Endothelial cell of umbilical vein (primary cell): ENCODE measurements around the gene SFXN3. TPM values are rescaled to one million over a fixed set of nuclear protein-coding genes. Genes with fewer than 3 reads are reported as not detected.

Source experiments
- BruUV-seq: library from RNA; stranded (reverse); fragments of 400-500 nt; replicated peaks from 2 replicates; lab custom pipeline; 2021; lab: Mats Ljungman, UMichigan
- CTCF ChIA-PET: fragments of 300-600, 350-600 bp; sonication (Branson Sonifier 250); formaldehyde crosslinking; loops from one replicate; lab custom pipeline; 2021; ENCODE audit warnings: antibody characterized with exemption, inconsistent platforms; lab: Charles Lee
- POLR2A ChIA-PET: fragments of 300-600, 350-600 bp; sonication (Branson Sonifier 250); formaldehyde crosslinking; loops from one replicate; lab custom pipeline; 2021; ENCODE audit warnings: antibody characterized with exemption, inconsistent platforms; lab: Charles Lee
- DNase-seq: peaks from one replicate; pipeline ENCODE4 v3.0.0-alpha.2; 2011; ENCODE audit warnings: low read depth, low spot score
- FAIRE-seq: peaks from 2 replicates; lab custom pipeline; 2011; peaks lifted over from hg19 to GRCh38; lab: Jason Lieb, UNC
- H2AFZ ChIP-seq: 2 replicates; pipeline ENCODE4 v1.6.0; 2012; ENCODE audit warnings: low read depth, low read length, control low read depth, inconsistent platforms
- H3K27ac ChIP-seq: 2 replicates; pipeline ENCODE4 v1.5.1; 2011; ENCODE audit warnings: low read depth, mild to moderate bottlenecking, control low read depth, low read length, moderate library complexity; ENCODE audit not compliant: insufficient read depth
- H3K27me3 ChIP-seq, 2 experiments: 2 replicates each; pipeline versions ENCODE4 v1.6.0 to v1.6.1; 2011; ENCODE audit warnings: low read length in 2 of 2, mixed read lengths in 1 of 2; ENCODE audit not compliant: control insufficient read depth in 2 of 2, insufficient read depth in 2 of 2
- H3K36me3 ChIP-seq, 2 experiments: 2 replicates in 1 of 2; 3 replicates in 1 of 2; pipeline ENCODE4 v1.5.1; 2011; ENCODE audit warnings: low read length in 2 of 2, mild to moderate bottlenecking in 1 of 2, moderate library complexity in 1 of 2; ENCODE audit not compliant: control insufficient read depth in 2 of 2, insufficient read depth in 2 of 2; ENCODE audit errors: extremely low read depth in 1 of 2
- H3K4me1 ChIP-seq: 3 replicates; pipeline ENCODE4 v1.5.1; 2011; ENCODE audit warnings: mild to moderate bottlenecking, low read length; ENCODE audit not compliant: control insufficient read depth, insufficient read depth; ENCODE audit errors: extremely low read depth
- H3K4me2 ChIP-seq: 2 replicates; pipeline ENCODE4 v1.6.1; 2011; ENCODE audit warnings: low read length, control low read depth, mixed read lengths; ENCODE audit not compliant: insufficient read depth
- H3K4me3 ChIP-seq, 3 experiments: fragments of 200-600 bp in 1 of 3; sonication (generic), shearing (Covaris generic) in 1 of 3; replicated peaks in 1 of 3; 2 replicates each; pipeline ENCODE4 v1.5.1; 2011 to 2016; ENCODE audit warnings: control low read depth in 3 of 3, low read length in 3 of 3, mild to moderate bottlenecking in 2 of 3, inconsistent platforms in 1 of 3, low read depth in 1 of 3, moderate library complexity in 1 of 3; ENCODE audit not compliant: insufficient read depth in 1 of 3
- H3K79me2 ChIP-seq: 2 replicates; pipeline ENCODE4 v1.6.0; 2012; ENCODE audit warnings: low read length, inconsistent platforms; ENCODE audit not compliant: control insufficient read depth, insufficient read depth
- H3K9ac ChIP-seq: replicated peaks from 2 replicates; pipeline ENCODE3; 2011; ENCODE audit warnings: low read length, control low read depth; ENCODE audit not compliant: insufficient read depth; ENCODE audit errors: extremely low read depth
- H3K9me1 ChIP-seq: replicated peaks from 3 replicates; pipeline ENCODE4 v1.6.0; 2011; ENCODE audit warnings: mild to moderate bottlenecking, low read length; ENCODE audit not compliant: control insufficient read depth, insufficient read depth; ENCODE audit errors: extremely low read depth
- H3K9me3 ChIP-seq: replicated peaks from 2 replicates; pipeline ENCODE4 v1.5.1; 2012; ENCODE audit warnings: low read length, inconsistent platforms; ENCODE audit not compliant: control insufficient read depth, insufficient read depth
- H4K20me1 ChIP-seq: replicated peaks from 2 replicates; pipeline ENCODE3; 2011; ENCODE audit warnings: mild to moderate bottlenecking, low read length; ENCODE audit not compliant: control insufficient read depth, insufficient read depth; ENCODE audit errors: extremely low read depth
- CTCF ChIP-seq, 2 donors: IDR thresholded peaks; 1 replicate in 1 of 2; 2 replicates in 1 of 2; pipeline ENCODE4 v1.5.1; 2011; ENCODE audit warnings: low read length in 2 of 2, mild to moderate bottlenecking in 2 of 2, moderate library complexity in 2 of 2, control low read depth in 1 of 2, inconsistent platforms in 1 of 2, low read depth in 1 of 2; ENCODE audit not compliant: insufficient read depth in 1 of 2; ENCODE audit errors: extremely low read depth in 1 of 2
- EZH2 ChIP-seq: IDR thresholded peaks from 2 replicates; pipeline ENCODE4 v1.6.1; 2012; ENCODE audit warnings: borderline replicate concordance, low read depth, mild to moderate bottlenecking, moderate library complexity, low read length, inconsistent platforms; ENCODE audit not compliant: severe bottlenecking
- FOS ChIP-seq: IDR thresholded peaks from 2 replicates; pipeline ENCODE4 v1.6.1; 2011; ENCODE audit warnings: mild to moderate bottlenecking, low read length, moderate library complexity, borderline replicate concordance; ENCODE audit not compliant: insufficient read depth
- GATA2 ChIP-seq: IDR thresholded peaks from 2 replicates; pipeline ENCODE4 v1.7.0; 2011; ENCODE audit warnings: low read depth, mild to moderate bottlenecking, moderate library complexity, mixed read lengths, low read length; ENCODE audit not compliant: insufficient read length, insufficient read depth
- JUN ChIP-seq: IDR thresholded peaks from 2 replicates; pipeline ENCODE4 v1.6.1; 2011; ENCODE audit warnings: borderline replicate concordance, low read depth; ENCODE audit not compliant: insufficient read length, insufficient read depth
- MAX ChIP-seq: IDR thresholded peaks from 2 replicates; pipeline ENCODE4 v1.6.1; 2011; ENCODE audit not compliant: insufficient read depth, insufficient read length
- MYC ChIP-seq: IDR thresholded peaks from one replicate; pipeline ENCODE4 v1.6.1; 2011; ENCODE audit warnings: mild to moderate bottlenecking, low read depth, low read length
- POLR2A ChIP-seq: IDR thresholded peaks from 2 replicates; pipeline ENCODE4 v1.6.1; 2012; ENCODE audit warnings: low read depth, mild to moderate bottlenecking, control low read depth, low read length
- POLR2AphosphoS5 ChIP-seq: IDR thresholded peaks from 2 replicates; pipeline ENCODE4 v1.6.1; 2012; ENCODE audit warnings: low read depth, mild to moderate bottlenecking, control low read depth, low read length, moderate library complexity; ENCODE audit not compliant: insufficient read depth
- dilution Hi-C: fragments of 300-500 bp; cut with MboI; formaldehyde crosslinking; loops from one replicate; pipeline ENCODE4 v1.15.0; 2019; ENCODE audit warnings: low sequenced_read_pairs; ENCODE audit not compliant: extremely low pct_ligation_motif_present
- intact Hi-C: fragments of 100-400 bp; cut with micrococcal nuclease; formaldehyde crosslinking; loops from one replicate; pipeline ENCODE4 v1.10.0; 2022
- polyA plus RNA-seq, 4 experiments: library from polyadenylated mRNA; depleted of rRNA in 3 of 4; stranded (reverse) in 3 of 4; unstranded in 1 of 4; fragments of >200 nt; gene quantifications; 2 replicates each; pipeline versions ENCODE4 v1.2.1 to v1.2.3, GENCODE V29; 2011 to 2012; ENCODE audit warnings: missing spikeins in 1 of 4
- total RNA-seq: library from RNA; stranded (reverse); gene quantifications from 2 replicates; pipeline ENCODE4 v1.2.3, GENCODE V29; 2021

The SFXN3 gene
- total and polyA plus RNA-seq, 2 donors (not counting 3 experiments of a cell fraction or from before 2014, with no cell fraction given), result 83.1 to 117 TPM

- no peaks in the 10 kb centered on the region for H3K36me3 ChIP-seq
- ChIA-PET CTCF (interaction anchor here (4.4 to 9.9 kb wide), 3 partner anchors 10 to 88 kb away, joined by 104 to 290 read pairs (median 134); partner anchors contain the start of gene KAZALD1), POLR2A (no interaction called here)
- H3K4me3 ChIP-seq, result no peak overlapping the region
- H4K20me1 ChIP-seq, result no peaks in the 10 kb centered on the region
- no peaks in the 10 kb centered on the region for H3K9me3 ChIP-seq
- intact Hi-C loops, result no loop called here
- H3K9me1 ChIP-seq, result no peaks in the 10 kb centered on the region
- TF ChIP-seq MYC, result no peak
- no peak for TF ChIP-seq EZH2
- no peak for TF ChIP-seq GATA2
- no peak for TF ChIP-seq MAX
- no peak for TF ChIP-seq CTCF (IDR thresholded peaks at IDR 0.05; ENCODE audit: extremely low read depth in 1 of 2, insufficient read depth in 1 of 2, low read depth in 1 of 2, low read length in 2 of 2)
- no peak for TF ChIP-seq POLR2AphosphoS5
- no peak for TF ChIP-seq POLR2A
- TF ChIP-seq FOS, result no peak
- no peak for TF ChIP-seq JUN
- no peak overlapping the region for H3K27ac ChIP-seq
- H3K27me3 ChIP-seq, result peaks cover 15 to 16% of the 10 kb centered on the region in 2 experiments
- no peaks in the 10 kb centered on the region for H3K4me1 ChIP-seq
- no peak for FAIRE-seq
- dilution Hi-C loops, result no loop called here
- BruUV-seq, result no TSS peak
- H2AFZ ChIP-seq, result no peak overlapping the region
- H3K79me2 ChIP-seq, result no peaks in the 10 kb centered on the region
- DNase-seq, result no peak
- H3K9ac ChIP-seq, result no peak overlapping the region
- H3K4me2 ChIP-seq, result no peak overlapping the region
These were observed 22.5 kb downstream of the SFXN3 start for GRCh38 chr10:101053516-101053915.
